HEK293 (cell line): ENCODE results near the gene NID1.

ENCODE experiments used
- CTCF ChIA-PET: fragments of 350-600 bp; formaldehyde crosslinking; extraction: SDS; loops from one replicate; lab custom pipeline; 2021; ENCODE audit warnings: antibody characterized with exemption; lab: Yijun Ruan, JAX
- POLR2A ChIA-PET: fragments of 300-600 bp; formaldehyde crosslinking; extraction: SDS; loops from one replicate; lab custom pipeline; 2020; ENCODE audit warnings: antibody characterized with exemption, inconsistent platforms; lab: Yijun Ruan, JAX
- H3K27ac ChIP-seq: fragments of 200-500 bp; sonication (Bioruptor generic); 2 replicates; pipeline ENCODE4 v1.5.1; 2014; ENCODE audit warnings: low read depth, low read length, control low read depth, inconsistent platforms; ENCODE audit errors: extremely low read depth
- H3K36me3 ChIP-seq, 2 experiments: fragments of 200-500 bp in 1 of 2; sonication (Bioruptor generic) in 1 of 2; 1 replicate in 1 of 2; 2 replicates in 1 of 2; pipeline ENCODE4 v1.5.1; 2014 to 2017; ENCODE audit warnings: inconsistent platforms in 2 of 2, low read length in 2 of 2; ENCODE audit not compliant: control insufficient read depth in 2 of 2, insufficient read depth in 1 of 2
- H3K4me1 ChIP-seq: fragments of 200-500 bp; sonication (Bioruptor generic); 2 replicates; pipeline ENCODE4 v1.5.1; 2014; ENCODE audit warnings: mild to moderate bottlenecking, low read length, inconsistent platforms; ENCODE audit not compliant: control insufficient read depth, insufficient read depth
- H3K4me3 ChIP-seq: 2 replicates; pipeline ENCODE4 v1.5.1; 2011; ENCODE audit warnings: low read depth, mild to moderate bottlenecking, control low read depth, low read length, moderate library complexity
- H3K9me3 ChIP-seq: fragments of 200-500 bp; sonication (Bioruptor generic); 2 replicates; pipeline ENCODE4 v1.5.1; 2014; ENCODE audit warnings: low read depth, low read length, inconsistent platforms; ENCODE audit not compliant: control insufficient read depth, insufficient read depth
- EGR2 ChIP-seq: fragments of 450-650 bp; formaldehyde crosslinking; IDR thresholded peaks from 2 replicates; pipeline ENCODE4 v1.5.1; 2016; ENCODE audit warnings: low read depth, missing biosample characterization, missing genetic modification characterization
- GFI1B ChIP-seq: fragments of 450-650 bp; formaldehyde crosslinking; IDR thresholded peaks from 2 replicates; pipeline ENCODE4 v1.5.1; 2016; ENCODE audit warnings: missing biosample characterization, missing genetic modification characterization
- GLI4 ChIP-seq: fragments of 450-650 bp; formaldehyde crosslinking; IDR thresholded peaks from 2 replicates; pipeline ENCODE4 v1.5.1; 2016; ENCODE audit warnings: missing biosample characterization, missing genetic modification characterization
- HIC1 ChIP-seq: fragments of 450-650 bp; formaldehyde crosslinking; IDR thresholded peaks from 2 replicates; pipeline ENCODE4 v1.5.1; 2016; ENCODE audit warnings: missing biosample characterization, missing genetic modification characterization
- HOXA7 ChIP-seq: sonication (generic); formaldehyde crosslinking; IDR thresholded peaks from 2 replicates; pipeline ENCODE4 v1.8.1; 2022; ENCODE audit warnings: missing genetic modification reagents, borderline replicate concordance
- MEIS1 ChIP-seq: sonication (generic); formaldehyde crosslinking; IDR thresholded peaks from 2 replicates; pipeline ENCODE4 v1.8.1; 2022; ENCODE audit warnings: missing genetic modification reagents, mild to moderate bottlenecking, borderline replicate concordance
- PRDM10 ChIP-seq: fragments of 450-650 bp; formaldehyde crosslinking; IDR thresholded peaks from 2 replicates; pipeline ENCODE4 v1.5.1; 2016; ENCODE audit warnings: missing biosample characterization, missing genetic modification characterization
- WT1 ChIP-seq: fragments of 450-650 bp; formaldehyde crosslinking; IDR thresholded peaks from 2 replicates; pipeline ENCODE4 v1.5.1; 2016; ENCODE audit warnings: missing biosample characterization, missing genetic modification characterization
- ZFP69B ChIP-seq: fragments of 450-650 bp; formaldehyde crosslinking; IDR thresholded peaks from 2 replicates; pipeline ENCODE4 v1.5.1; 2016; ENCODE audit warnings: missing biosample characterization, missing genetic modification characterization
- ZNF169 ChIP-seq: fragments of 450-650 bp; formaldehyde crosslinking; IDR thresholded peaks from 2 replicates; pipeline ENCODE4 v1.5.1; 2016; ENCODE audit warnings: missing biosample characterization, missing genetic modification characterization
- ZNF23 ChIP-seq: fragments of 450-650 bp; formaldehyde crosslinking; IDR thresholded peaks from 2 replicates; pipeline ENCODE4 v1.5.1; 2016; ENCODE audit warnings: missing biosample characterization, missing genetic modification characterization, borderline replicate concordance
- ZNF302 ChIP-seq: fragments of 450-650 bp; formaldehyde crosslinking; IDR thresholded peaks from 2 replicates; pipeline ENCODE4 v1.5.1; 2016; ENCODE audit warnings: missing biosample characterization, missing genetic modification characterization, low read depth
- ZNF350 ChIP-seq: fragments of 450-650 bp; formaldehyde crosslinking; IDR thresholded peaks from 2 replicates; pipeline ENCODE4 v1.5.0; 2017; ENCODE audit warnings: missing biosample characterization, mild to moderate bottlenecking, missing genetic modification characterization
- ZNF391 ChIP-seq: fragments of 450-650 bp; formaldehyde crosslinking; IDR thresholded peaks from 2 replicates; pipeline ENCODE4 v1.5.1; 2016; ENCODE audit warnings: low read depth, missing biosample characterization, missing genetic modification characterization, borderline replicate concordance
- ZNF48 ChIP-seq: fragments of 450-650 bp; formaldehyde crosslinking; IDR thresholded peaks from 2 replicates; pipeline ENCODE4 v1.5.1; 2016; ENCODE audit warnings: missing biosample characterization, missing genetic modification characterization
- ZNF600 ChIP-seq: fragments of 450-650 bp; formaldehyde crosslinking; IDR thresholded peaks from 2 replicates; pipeline ENCODE4 v1.5.1; 2016; ENCODE audit warnings: missing biosample characterization, missing genetic modification characterization
- ZNF768 ChIP-seq: fragments of 450-650 bp; formaldehyde crosslinking; IDR thresholded peaks from 2 replicates; pipeline ENCODE4 v1.5.1; 2018; ENCODE audit warnings: missing biosample characterization, mild to moderate bottlenecking, missing genetic modification characterization
- ZNF776 ChIP-seq: fragments of 450-650 bp; formaldehyde crosslinking; IDR thresholded peaks from 2 replicates; pipeline ENCODE4 v1.5.0; 2017; ENCODE audit warnings: missing biosample characterization, missing genetic modification characterization, borderline replicate concordance
- TF ChIP-seq, protein P1 (sequence below): fragments of 450-650 bp; formaldehyde crosslinking; IDR thresholded peaks from 2 replicates; pipeline ENCODE4 v1.5.1; 2016; ENCODE audit warnings: missing biosample characterization, missing genetic modification characterization
- TF ChIP-seq, protein P2 (sequence below): fragments of 450-650 bp; formaldehyde crosslinking; IDR thresholded peaks from 2 replicates; pipeline ENCODE4 v1.5.1; 2017; ENCODE audit warnings: missing biosample characterization, mild to moderate bottlenecking, missing genetic modification characterization, moderate library complexity
- TF ChIP-seq, protein P3 (sequence below): fragments of 450-650 bp; formaldehyde crosslinking; IDR thresholded peaks from 2 replicates; pipeline ENCODE4 v1.5.1; 2017; ENCODE audit warnings: missing biosample characterization, missing genetic modification characterization

Gene NID1

GRCh38 chr1:235996048-235996785 is 68.7 kb downstream of the NID1 start:
- Histone ChIP-seq H3K27ac (no peak overlapping the region), H3K9me3 (no peaks in the 10 kb centered on the region), H3K4me3 (no peak overlapping the region), H3K4me1 (no peaks in the 10 kb centered on the region), H3K36me3 (peaks cover 3 to 33% of the 10 kb centered on the region in 2 experiments; a peak in 2 of 3 replicates)
- ChIA-PET POLR2A (no interaction called here), CTCF (interaction anchor here (0.6 to 1.5 kb wide), 5 partner anchors 16 to 904 kb away, joined by 3 to 10 read pairs (median 4); no protein-coding TSS in a partner anchor)
- TF ChIP-seq, protein P1, sequence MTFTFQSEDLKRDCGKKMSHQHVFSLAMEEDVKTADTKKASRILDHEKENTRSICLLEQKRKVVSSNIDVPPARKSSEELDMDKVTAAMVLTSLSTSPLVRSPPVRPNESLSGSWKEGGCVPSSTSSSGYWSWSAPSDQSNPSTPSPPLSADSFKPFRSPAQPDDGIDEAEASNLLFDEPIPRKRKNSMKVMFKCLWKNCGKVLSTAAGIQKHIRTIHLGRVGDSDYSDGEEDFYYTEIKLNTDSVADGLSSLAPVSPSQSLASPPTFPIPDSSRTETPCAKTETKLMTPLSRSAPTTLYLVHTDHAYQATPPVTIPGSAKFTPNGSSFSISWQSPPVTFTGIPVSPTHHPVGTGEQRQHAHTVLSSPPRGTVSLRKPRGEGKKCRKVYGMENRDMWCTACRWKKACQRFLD = no peak
- TF ChIP-seq ZNF169 (tag by site-specific recombination) (no peak), PRDM10 (tag by site-specific recombination) (peak; percentile 46; the same call in 1 of the 2 replicates), ZNF776 (tag by site-specific recombination) (no peak)

- ChIA-PET POLR2A (no interaction called here), CTCF (interaction anchor here (0.6 to 1.5 kb wide), 3 partner anchors 17 to 213 kb away, joined by 3 to 10 read pairs (median 4); no protein-coding TSS in a partner anchor)
- H3K4me3 ChIP-seq = no peak overlapping the region
- TF ChIP-seq ZFP69B (no peak), EGR2 (tag by site-specific recombination) (no peak)
- TF ChIP-seq, protein P2, sequence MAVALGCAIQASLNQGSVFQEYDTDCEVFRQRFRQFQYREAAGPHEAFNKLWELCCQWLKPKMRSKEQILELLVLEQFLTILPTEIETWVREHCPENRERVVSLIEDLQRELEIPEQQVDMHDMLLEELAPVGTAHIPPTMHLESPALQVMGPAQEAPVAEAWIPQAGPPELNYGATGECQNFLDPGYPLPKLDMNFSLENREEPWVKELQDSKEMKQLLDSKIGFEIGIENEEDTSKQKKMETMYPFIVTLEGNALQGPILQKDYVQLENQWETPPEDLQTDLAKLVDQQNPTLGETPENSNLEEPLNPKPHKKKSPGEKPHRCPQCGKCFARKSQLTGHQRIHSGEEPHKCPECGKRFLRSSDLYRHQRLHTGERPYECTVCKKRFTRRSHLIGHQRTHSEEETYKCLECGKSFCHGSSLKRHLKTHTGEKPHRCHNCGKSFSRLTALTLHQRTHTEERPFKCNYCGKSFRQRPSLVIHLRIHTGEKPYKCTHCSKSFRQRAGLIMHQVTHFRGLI (tag by site-specific recombination) = no peak
- no peak overlapping the region for H3K27ac ChIP-seq
- peaks cover 3 to 36% of the 10 kb centered on the region in 2 experiments; a peak in 2 of 3 replicates for H3K36me3 ChIP-seq
- H3K9me3 ChIP-seq = no peaks in the 10 kb centered on the region
- no peaks in the 10 kb centered on the region for H3K4me1 ChIP-seq
Observed at GRCh38 chr1:235995511-235995910, 69.4 kb downstream of the NID1 start.

DNA sequence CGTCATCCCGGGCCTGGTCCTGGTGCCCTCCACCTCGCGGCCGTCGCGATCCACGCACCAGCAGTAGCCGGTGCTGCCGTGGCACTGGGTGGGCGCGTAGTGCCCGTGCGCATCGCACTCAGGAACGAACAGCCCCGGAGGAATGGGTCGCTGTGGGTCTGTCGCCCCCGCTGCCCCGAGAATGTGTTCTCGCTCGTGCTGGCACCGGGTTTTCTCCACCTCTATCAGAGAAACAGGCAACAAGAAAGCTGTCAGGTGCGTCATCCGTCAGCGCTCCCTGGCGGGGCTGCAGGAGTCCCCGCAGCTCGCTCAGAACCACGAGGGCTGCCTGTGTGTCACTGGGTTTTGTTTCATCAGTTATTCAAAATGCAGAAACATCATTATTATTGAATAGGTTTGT is 71.2 kb downstream of the NID1 start:
- Histone ChIP-seq H3K9me3 (no peaks in the 10 kb centered on the region; the same call in 1 of the 2 replicates), H3K4me1 (no peaks in the 10 kb centered on the region), H3K27ac (no peak overlapping the region), H3K4me3 (no peak overlapping the region), H3K36me3 (peaks cover 18 to 48% of the 10 kb centered on the region in 2 experiments)
- POLR2A ChIA-PET = no interaction called here
- CTCF ChIA-PET = interaction anchor here (0.7 kb wide), 1 partner anchor 73 kb away, joined by 3 read pairs; no protein-coding TSS in a partner anchor
- no peak for TF ChIP-seq ZNF391 (tag by site-specific recombination)
- TF ChIP-seq ZNF350 (tag by site-specific recombination) = no peak
- no peak for TF ChIP-seq ZNF23
- TF ChIP-seq GFI1B (tag by site-specific recombination) = no peak
- TF ChIP-seq HOXA7 (CRISPR knock-in tag) = no peak
- TF ChIP-seq WT1 (tag by site-specific recombination) = no peak
- TF ChIP-seq GLI4 (tag by site-specific recombination) = no peak
- no peak for TF ChIP-seq ZNF302 (tag by site-specific recombination)
- TF ChIP-seq MEIS1 (CRISPR knock-in tag) = no peak
- TF ChIP-seq, protein P3, sequence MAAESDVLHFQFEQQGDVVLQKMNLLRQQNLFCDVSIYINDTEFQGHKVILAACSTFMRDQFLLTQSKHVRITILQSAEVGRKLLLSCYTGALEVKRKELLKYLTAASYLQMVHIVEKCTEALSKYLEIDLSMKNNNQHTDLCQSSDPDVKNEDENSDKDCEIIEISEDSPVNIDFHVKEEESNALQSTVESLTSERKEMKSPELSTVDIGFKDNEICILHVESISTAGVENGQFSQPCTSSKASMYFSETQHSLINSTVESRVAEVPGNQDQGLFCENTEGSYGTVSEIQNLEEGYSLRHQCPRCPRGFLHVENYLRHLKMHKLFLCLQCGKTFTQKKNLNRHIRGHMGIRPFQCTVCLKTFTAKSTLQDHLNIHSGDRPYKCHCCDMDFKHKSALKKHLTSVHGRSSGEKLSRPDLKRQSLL = no peak
- TF ChIP-seq ZNF600 = no peak
- no peak for TF ChIP-seq ZNF768 (tag by site-specific recombination)
- no peak for TF ChIP-seq ZNF48 (tag by site-specific recombination)
- TF ChIP-seq HIC1 (tag by site-specific recombination) = no peak
